G401 (cell line): ENCODE results near the gene SLC25A18. TPM values are rescaled to one million over a fixed set of nuclear protein-coding genes. Genes with fewer than 3 reads are reported as not detected.
"Not testable (repeated sequence)": the region's sequence is repeated elsewhere in the genome, so short reads cannot be mapped to it uniquely, and the experiment has no call there.

Source experiments
- DNase-seq: peaks from one replicate; pipeline ENCODE4 v3.0.0-alpha.2; 2015; ENCODE audit warnings: low spot score
- in situ Hi-C: cut with HindIII; loops from 2 replicates; pipeline ENCODE4 v1.10.0; 2016; ENCODE audit warnings: low sequenced_read_pairs, mixed read lengths
- total RNA-seq: library from RNA; depleted of rRNA; stranded (reverse); fragments of >200 nt; shearing (Covaris generic); gene quantifications from 2 replicates; pipeline ENCODE4 v1.2.3, GENCODE V29; 2014; rRNA removed

Gene SLC25A18, protein sequence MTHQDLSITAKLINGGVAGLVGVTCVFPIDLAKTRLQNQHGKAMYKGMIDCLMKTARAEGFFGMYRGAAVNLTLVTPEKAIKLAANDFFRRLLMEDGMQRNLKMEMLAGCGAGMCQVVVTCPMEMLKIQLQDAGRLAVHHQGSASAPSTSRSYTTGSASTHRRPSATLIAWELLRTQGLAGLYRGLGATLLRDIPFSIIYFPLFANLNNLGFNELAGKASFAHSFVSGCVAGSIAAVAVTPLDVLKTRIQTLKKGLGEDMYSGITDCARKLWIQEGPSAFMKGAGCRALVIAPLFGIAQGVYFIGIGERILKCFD
- 1.4 and 4.8 TPM in 2 replicates for total RNA-seq

DNA sequence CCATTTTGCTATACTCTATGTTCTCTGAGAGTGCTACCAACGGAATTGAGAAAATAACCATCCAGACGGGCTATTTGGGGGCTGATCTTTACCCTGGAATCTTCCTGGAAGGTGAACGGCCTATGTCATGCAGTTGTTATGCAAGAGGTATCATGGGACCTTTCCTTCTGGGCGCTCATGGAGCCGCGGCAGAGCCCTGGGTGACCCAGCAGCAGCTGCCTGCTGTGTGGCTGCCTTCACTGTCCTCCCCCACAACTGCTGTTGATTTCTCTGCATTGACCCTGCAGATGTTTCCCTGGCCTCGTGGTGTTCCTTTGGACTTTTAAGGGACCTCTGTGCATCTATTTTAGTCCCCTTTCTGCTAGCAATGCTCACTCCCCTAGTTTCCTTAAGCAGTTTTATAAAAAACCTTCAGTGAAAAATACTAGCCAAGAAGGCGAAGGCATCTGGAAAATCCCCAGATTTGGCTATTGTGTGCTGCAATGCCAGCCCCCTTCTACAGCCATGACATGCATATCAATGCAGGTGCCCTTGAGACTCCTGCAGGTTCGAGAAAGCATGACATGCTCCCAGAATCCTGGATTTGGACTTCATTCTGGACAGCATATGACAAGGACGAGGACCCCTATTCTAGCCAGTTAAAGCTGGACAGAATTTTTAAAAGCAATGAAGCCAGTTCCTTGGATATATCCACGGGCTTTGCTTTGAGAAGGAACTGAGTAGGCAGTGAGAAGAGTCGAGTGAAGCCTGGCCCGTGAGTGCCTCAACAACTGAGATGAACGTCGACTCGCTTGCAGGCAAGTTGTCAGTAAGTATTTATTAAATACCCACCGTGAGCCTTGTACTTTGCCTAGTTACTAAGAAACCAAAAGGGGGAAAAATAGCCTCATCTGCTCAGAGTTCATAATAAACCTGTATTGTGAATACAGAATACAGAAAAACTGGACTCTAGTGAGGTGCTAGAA, at the start of gene SLC25A18:
Gene SLC25A18 (plus strand): TSS at position 593 of the 965 bp plus-strand sequence. CDS start 16,447 bp downstream, outside the sequence.
- in situ Hi-C loops: no loop called here
- peak; percentile 32 for DNase-seq

DNA sequence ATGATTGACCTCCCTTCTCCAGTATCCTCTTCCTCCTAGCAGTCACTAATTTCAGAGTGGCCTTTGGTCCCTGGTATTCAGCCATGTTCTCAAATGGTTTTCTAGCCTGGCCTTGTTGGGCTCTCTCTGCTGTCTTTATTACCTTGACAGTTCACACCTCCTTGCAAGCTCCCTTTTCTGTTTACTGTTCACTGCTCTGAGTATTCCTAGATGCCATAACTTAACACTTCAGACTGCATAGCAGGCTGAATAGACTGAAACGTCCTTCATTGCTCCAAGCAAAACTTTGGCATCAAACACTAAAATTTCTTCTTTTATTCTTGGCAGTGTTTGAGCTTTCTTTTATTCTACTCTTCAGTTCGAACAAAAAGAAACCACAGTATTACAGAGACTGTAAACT, 49.7 kb upstream of the SLC25A18 start:
- in situ Hi-C loops: no loop called here
- no peak for DNase-seq

DNA sequence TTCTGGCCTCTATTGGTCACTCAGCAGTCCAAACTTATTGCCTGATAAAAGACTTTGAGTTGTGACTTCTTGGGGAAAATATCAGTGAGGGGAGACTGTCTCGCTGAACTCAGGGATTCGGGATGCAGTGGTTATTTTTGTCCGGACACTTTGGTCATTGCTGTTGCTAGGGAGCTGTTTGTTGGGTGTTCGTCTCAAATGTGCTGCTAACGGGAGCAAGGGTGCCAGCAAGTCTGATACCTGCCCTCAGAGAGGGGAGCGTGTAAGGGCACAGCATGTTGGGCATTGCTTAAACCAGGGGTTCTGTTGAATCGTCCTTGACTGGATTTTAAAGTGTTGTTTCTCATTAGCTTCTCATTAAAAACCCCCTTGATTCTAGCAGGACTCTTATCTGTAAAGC, 49.2 kb upstream of the SLC25A18 start:
- no peak for DNase-seq
- in situ Hi-C loops: no loop called here

- in situ Hi-C loops: no loop called here
- DNase-seq: no peak
Observed at GRCh38 chr22:17518406-17518805, 44.9 kb upstream of the SLC25A18 start.

DNA sequence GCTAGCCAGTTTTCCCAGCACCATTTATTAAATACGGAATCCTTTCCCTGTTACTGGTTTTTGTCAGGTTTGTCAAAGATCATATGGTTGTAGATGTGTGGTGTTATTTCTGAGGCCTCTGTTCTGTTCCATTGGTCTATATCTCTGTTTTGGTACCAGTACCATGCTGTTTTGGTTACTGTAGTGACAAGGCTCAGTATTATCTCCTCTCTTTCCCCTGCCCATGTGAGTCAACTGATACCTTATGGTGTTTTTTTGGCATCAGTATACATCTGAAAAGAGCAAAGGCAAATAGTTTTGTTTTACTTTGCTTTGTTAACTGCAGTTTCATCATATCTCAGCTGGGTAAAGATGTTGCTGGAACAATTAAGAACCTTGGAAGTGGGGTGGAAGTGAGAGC, 41.3 kb upstream of the SLC25A18 start:
- in situ Hi-C loops, DNase-seq: not testable (repeated sequence)

DNA sequence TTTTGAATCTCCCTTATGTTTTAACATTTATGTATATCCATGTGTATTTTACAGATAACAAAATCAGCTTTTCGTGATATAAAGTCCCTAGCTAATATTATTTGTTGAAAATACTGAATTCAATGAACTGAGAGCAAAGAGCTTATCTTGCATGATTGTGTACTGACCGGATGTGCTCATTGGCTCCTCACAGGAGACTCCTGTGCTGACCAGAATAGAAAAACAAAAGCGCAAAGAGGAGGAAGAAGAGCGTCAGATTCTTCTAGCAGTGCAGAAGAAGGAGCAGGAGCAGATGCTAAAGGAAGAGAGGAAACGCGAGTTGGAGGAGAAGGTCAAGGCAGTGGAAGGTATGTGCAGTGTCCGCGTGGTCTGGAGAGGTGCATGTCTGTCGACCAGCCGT, 39.4 kb upstream of the SLC25A18 start:
- in situ Hi-C loops: no loop called here
- DNase-seq: no peak

GRCh38 chr22:17536269-17536668, 27.0 kb upstream of the SLC25A18 start:
- DNase-seq: peak; percentile 95
- in situ Hi-C loops: no loop called here

GRCh38 chr22:17537155-17537554, 26.1 kb upstream of the SLC25A18 start:
- in situ Hi-C loops: no loop called here
- DNase-seq: no peak

- in situ Hi-C loops: no loop called here
- DNase-seq: no peak
Observed at GRCh38 chr22:17540481-17540880, 22.8 kb upstream of the SLC25A18 start.

DNA sequence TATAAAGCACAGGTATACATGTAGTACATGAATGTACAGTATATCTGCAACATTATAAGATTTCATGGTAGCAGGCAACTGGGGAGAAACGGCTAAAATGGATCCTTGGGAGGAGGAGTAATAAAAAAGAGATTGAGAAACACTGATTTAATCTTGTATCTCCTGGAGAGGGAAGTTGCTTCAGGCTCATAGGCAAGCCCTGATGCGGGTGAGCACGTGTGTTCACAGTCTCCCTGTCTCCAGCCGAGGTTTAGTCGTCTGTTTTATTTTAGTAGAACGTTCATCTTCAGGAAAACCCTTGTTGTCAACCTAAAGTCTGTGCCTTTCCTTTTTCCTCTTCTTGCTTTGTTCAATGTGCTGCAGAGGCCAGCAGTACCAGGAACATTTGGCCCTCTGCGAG, 21.8 kb upstream of the SLC25A18 start:
- in situ Hi-C loops: no loop called here
- no peak for DNase-seq

DNA sequence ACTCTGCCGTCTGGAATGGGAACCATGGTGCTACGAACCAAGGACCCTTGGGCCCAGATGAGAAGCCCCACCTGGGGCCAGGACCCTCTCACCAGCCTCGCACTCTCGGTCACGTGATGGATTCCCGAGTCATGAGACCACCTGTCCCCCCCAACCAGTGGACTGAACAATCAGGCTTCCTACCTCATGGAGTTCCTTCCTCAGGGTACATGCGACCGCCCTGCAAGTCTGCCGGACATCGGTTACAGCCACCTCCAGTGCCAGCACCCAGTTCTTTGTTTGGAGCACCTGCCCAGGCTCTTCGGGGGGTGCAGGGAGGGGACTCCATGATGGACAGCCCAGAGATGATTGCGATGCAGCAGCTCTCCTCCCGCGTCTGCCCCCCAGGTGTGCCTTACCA, 20.8 kb upstream of the SLC25A18 start:
- DNase-seq: no peak
- in situ Hi-C loops: no loop called here

- in situ Hi-C loops: no loop called here
- DNase-seq: no peak
Observed at GRCh38 chr22:17548010-17548755, 15.1 kb upstream of the SLC25A18 start.

DNA sequence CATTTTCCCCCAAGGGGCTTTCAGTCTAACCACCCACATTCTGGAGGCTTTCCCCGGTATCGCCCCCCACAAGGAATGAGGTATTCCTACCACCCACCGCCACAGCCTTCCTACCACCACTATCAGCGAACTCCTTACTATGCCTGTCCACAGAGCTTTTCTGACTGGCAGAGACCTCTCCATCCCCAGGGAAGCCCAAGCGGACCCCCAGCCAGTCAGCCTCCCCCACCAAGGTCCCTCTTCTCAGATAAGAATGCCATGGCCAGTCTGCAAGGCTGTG, 14.6 kb upstream of the SLC25A18 start:
- no peak for DNase-seq
- in situ Hi-C loops: no loop called here

- in situ Hi-C loops: no loop called here
- DNase-seq: no peak
Observed at GRCh38 chr22:17549183-17549582, 14.1 kb upstream of the SLC25A18 start.

DNA sequence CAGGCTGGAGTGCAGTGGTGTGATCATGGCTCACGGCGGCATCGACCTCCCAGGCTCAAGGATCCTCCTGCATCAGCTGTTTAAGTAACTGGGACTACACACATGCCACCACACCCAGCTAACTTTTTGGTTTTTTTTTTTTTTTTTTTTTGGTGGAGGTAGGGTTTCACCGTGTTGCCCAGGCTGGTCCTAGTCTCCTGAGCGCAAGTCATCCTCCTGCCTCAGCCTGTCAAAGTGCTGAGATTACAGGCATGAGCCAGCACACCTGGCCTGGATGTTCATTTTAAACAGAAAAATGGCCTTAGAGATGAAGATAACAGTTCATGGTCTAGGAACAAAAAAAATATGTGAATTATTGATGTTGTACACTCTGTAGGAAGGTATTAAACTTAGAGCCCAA, 13.6 kb upstream of the SLC25A18 start:
- in situ Hi-C loops: no loop called here

GRCh38 chr22:17552737-17553136, 10.6 kb upstream of the SLC25A18 start:
- no peak for DNase-seq
- in situ Hi-C loops: no loop called here

More for the DNA sequence above, 13.6 kb upstream of the SLC25A18 start:
- no peak for DNase-seq

DNA sequence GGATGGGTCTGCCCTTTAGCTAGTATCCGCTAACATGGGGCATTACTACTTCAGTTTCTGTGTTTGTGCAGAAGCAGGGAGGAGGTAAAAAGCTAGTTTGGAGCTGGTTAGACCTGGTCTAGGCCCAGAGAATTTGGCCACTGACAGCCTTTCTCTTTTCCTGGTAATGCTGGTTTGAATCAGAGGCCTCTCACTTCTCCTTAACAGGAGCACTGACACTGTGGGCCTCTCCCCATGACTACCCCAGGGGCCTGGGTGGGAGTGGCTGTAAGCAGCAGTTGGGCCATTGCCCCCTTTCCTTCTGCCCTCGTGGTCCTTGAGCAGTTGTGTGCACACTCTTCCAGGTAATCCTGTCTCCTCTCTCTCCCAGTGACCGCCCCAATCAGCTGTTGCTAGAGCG, 8.5 kb upstream of the SLC25A18 start:
- no peak for DNase-seq
- in situ Hi-C loops: no loop called here

GRCh38 chr22:17559188-17559587, 4.1 kb upstream of the SLC25A18 start:
- no peak for DNase-seq
- in situ Hi-C loops: no loop called here

DNA sequence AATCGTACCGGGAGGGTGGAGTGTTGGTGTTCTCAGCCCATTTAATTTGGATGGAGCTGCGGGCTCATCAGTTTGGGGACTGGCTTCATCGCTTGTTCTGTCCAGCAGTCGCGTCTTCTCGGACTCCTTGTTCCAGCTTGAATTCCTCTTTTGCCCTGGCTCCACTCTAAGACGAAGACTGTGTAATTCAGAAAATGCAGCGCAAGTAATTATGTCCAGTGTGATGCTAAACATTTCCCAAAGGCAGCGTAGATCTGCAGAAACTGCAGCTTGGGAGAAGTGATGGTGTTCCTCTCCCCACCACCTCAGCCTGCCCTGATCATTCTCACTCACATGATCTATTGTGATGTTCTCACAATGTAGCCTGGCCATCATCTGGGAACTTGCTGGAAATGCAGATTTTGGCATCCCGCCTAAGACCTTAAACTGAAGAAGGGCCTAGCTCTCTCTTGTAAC, 666 bp downstream of the SLC25A18 start:
- DNase-seq: peak; percentile 58
- in situ Hi-C loops: no loop called here
